Hepatocyte (in vitro differentiated cells): ENCODE data around the gene CNTNAP2.

Experiments used
- EZH2 ChIP-seq: fragments of 200-600 bp; sonication (generic); IDR thresholded peaks from 2 replicates; pipeline ENCODE4 v1.6.1; 2016; ENCODE audit warnings: antibody characterized with exemption, mild to moderate bottlenecking, borderline replicate concordance
- TF ChIP-seq, protein P1 (sequence below): fragments of 200-600 bp; sonication (generic); IDR thresholded peaks from 2 replicates; pipeline ENCODE4 v1.5.1; 2016; ENCODE audit warnings: antibody characterized with exemption, mild to moderate bottlenecking; ENCODE audit not compliant: poor library complexity

DNA sequence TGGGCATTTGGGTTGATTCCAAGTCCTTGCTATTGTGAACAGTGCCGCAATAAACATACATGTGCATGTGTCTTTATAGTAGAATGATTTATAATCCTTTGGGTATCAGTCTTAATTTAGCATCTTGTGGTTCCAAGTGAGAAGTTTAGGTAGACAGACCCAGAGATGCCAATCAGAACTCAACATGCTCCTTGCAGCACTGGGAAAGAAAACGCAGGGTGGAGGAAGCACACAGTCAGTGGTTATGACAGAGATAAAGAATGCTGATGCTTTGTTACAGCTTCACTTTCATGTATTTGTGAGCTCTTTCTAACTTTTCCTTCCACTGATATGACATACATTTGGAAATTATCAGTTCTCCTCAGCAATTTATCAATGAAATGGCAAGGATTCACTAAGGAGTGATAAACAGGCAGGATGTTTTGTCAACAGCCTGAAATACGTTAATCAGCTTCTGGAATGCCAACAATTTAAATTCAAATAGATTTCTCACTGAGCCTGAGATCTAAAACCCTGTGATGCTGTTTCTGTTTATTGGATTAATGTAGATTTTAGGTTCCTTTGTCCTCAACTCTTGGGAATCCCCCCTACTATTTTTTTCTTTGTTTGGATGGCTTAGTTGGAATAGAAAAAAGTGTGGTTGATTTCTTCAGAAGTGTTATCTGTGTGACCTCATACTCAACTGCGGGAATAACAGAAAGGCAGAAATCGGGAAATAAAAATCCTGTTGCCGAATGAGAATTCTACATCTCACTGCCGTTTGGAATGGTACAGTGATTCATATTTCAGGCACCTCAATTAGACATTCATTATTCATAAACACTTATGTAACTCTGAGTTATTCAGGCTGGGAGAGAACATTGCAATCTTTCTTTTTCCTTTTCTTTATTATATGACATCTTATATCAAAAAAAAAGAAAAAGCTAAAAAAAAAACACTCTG, 675.0 kb downstream of the CNTNAP2 start:
- no peak for TF ChIP-seq EZH2
- TF ChIP-seq, protein P1, sequence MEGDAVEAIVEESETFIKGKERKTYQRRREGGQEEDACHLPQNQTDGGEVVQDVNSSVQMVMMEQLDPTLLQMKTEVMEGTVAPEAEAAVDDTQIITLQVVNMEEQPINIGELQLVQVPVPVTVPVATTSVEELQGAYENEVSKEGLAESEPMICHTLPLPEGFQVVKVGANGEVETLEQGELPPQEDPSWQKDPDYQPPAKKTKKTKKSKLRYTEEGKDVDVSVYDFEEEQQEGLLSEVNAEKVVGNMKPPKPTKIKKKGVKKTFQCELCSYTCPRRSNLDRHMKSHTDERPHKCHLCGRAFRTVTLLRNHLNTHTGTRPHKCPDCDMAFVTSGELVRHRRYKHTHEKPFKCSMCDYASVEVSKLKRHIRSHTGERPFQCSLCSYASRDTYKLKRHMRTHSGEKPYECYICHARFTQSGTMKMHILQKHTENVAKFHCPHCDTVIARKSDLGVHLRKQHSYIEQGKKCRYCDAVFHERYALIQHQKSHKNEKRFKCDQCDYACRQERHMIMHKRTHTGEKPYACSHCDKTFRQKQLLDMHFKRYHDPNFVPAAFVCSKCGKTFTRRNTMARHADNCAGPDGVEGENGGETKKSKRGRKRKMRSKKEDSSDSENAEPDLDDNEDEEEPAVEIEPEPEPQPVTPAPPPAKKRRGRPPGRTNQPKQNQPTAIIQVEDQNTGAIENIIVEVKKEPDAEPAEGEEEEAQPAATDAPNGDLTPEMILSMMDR = no peak
